ENCODE results near the gene CDCA5. TPM values are rescaled to one million over a fixed set of nuclear protein-coding genes. Genes with fewer than 3 reads are reported as not detected.

The CDCA5 gene
- total RNA-seq, 1 donor from 2014 or later = 3.7 TPM

DNA sequence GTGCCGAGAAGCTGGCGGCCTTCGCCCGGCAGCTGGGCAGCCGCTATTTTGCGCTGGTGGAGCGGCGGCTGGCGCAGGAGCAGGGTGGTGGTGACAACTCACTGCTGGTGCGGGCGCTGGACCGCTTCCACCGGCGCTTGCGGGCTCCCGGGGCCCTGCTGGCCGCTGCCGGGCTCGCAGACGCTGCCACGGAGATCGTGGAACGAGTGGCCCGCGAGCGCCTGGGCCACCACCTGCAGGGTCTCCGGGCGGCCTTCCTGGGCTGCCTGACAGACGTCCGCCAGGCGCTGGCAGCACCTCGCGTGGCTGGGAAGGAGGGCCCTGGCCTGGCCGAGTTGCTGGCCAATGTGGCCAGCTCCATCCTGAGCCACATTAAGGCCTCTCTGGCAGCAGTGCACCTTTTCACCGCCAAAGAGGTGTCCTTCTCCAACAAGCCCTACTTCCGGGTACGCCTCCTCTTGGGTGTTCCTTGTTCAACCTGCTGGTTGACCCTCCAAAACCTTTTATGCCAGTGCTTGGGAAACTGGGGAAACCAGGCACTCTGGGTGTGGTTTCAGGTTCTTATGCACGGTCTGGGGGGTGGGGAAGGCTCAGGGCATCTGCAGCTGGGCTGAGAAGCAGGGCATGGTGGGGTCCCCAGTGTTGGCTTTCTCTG, 24.8 kb upstream of the CDCA5 start:
- no peaks in the 10 kb centered on the region for H3K27me3 ChIP-seq
- intact Hi-C loops (cut with DNase I) = no loop called here
- no peak overlapping the region for H3K4me3 ChIP-seq
- peaks cover 0 to 12% of the 10 kb centered on the region in 2 donors for H3K36me3 ChIP-seq
- no peak overlapping the region for H3K27ac ChIP-seq
- peaks cover 37% of the 10 kb centered on the region for H3K4me1 ChIP-seq
- H3K9me3 ChIP-seq = no peaks in the 10 kb centered on the region
- DNase-seq (ENCODE audit: extremely low spot score in 2 of 2) = no peak
- TF ChIP-seq POLR2AphosphoS5 (IDR thresholded peaks at IDR 0.05; ENCODE audit: insufficient read depth in 1 of 2, low read depth in 1 of 2) (no peak), POLR2A (IDR thresholded peaks at IDR 0.05) (no peak)
- TF ChIP-seq, protein P1, sequence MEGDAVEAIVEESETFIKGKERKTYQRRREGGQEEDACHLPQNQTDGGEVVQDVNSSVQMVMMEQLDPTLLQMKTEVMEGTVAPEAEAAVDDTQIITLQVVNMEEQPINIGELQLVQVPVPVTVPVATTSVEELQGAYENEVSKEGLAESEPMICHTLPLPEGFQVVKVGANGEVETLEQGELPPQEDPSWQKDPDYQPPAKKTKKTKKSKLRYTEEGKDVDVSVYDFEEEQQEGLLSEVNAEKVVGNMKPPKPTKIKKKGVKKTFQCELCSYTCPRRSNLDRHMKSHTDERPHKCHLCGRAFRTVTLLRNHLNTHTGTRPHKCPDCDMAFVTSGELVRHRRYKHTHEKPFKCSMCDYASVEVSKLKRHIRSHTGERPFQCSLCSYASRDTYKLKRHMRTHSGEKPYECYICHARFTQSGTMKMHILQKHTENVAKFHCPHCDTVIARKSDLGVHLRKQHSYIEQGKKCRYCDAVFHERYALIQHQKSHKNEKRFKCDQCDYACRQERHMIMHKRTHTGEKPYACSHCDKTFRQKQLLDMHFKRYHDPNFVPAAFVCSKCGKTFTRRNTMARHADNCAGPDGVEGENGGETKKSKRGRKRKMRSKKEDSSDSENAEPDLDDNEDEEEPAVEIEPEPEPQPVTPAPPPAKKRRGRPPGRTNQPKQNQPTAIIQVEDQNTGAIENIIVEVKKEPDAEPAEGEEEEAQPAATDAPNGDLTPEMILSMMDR (IDR thresholded peaks at IDR 0.05) = no peak

DNA sequence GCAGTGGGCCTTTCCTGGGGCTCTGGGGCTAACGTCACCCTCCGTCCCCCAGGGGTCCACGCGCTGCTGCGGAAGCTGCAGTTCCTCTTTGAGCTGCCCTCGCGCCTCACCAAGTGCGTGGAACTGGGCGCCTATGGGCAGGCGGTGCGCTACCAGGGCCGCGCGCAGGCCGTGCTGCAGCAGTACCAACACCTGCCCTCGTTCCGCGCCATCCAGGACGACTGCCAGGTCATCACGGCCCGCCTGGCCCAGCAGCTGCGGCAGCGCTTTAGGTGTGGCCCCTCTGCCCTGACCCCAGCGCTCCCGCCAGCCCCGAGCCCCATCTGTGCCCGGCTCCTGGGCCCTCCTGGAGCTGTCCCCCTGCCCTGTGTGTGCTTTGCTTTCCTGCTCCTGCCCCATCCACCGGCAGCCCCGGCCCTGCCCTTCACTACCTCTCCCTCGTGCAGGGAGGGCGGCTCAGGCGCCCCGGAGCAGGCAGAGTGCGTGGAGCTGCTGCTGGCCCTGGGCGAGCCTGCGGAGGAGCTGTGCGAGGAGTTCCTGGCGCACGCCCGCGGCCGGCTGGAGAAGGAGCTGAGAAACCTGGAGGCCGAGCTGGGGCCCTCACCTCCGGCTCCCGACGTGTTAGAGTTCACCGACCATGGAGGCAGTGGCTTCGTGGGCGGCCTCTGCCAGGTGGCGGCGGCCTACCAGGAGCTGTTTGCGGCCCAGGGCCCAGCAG, 24.1 kb upstream of the CDCA5 start:
- Histone ChIP-seq H3K27ac (no peak overlapping the region), H3K4me1 (peaks cover 34% of the 10 kb centered on the region), H3K36me3 (peaks cover 0 to 12% of the 10 kb centered on the region in 2 donors), H3K4me3 (no peak overlapping the region), H3K27me3 (no peaks in the 10 kb centered on the region), H3K9me3 (no peaks in the 10 kb centered on the region)
- intact Hi-C loops (cut with DNase I) = no loop called here
- no peak for TF ChIP-seq POLR2AphosphoS5 (IDR thresholded peaks at IDR 0.05; ENCODE audit: insufficient read depth in 1 of 2, low read depth in 1 of 2)
- TF ChIP-seq, protein P1 (IDR thresholded peaks at IDR 0.05) = no peak
- no peak for TF ChIP-seq POLR2A (IDR thresholded peaks at IDR 0.05)
- DNase-seq (ENCODE audit: extremely low spot score in 2 of 2) = no peak

DNA sequence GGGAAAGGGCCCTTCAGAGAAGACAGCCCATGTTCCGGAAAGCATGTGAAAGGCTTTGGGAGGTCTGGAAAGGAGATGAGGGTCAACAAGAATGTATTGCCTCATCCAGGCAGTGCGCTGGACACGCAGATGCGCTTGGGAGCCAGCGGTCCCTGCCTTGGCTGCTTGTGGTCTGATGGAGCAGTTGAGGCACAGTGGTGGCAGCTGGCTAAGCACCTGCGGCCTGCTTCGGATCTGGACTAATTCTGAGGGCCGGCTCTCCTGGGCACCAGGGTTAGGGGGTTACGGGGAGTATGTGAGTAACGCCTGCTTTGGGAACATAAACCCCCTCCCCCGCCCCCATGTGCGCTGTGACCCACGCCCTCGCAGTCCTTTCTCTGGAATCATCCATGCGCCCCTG, 23.2 kb upstream of the CDCA5 start:
- no peak overlapping the region for H3K4me3 ChIP-seq
- H3K9me3 ChIP-seq = no peaks in the 10 kb centered on the region
- TF ChIP-seq POLR2AphosphoS5 (IDR thresholded peaks at IDR 0.05; ENCODE audit: insufficient read depth in 1 of 2, low read depth in 1 of 2) = no peak
- no peak overlapping the region for H3K27ac ChIP-seq
- peaks cover 27% of the 10 kb centered on the region for H3K4me1 ChIP-seq
- intact Hi-C loops (cut with DNase I) = no loop called here
- no peak for DNase-seq (ENCODE audit: extremely low spot score in 2 of 2)
- H3K36me3 ChIP-seq = peaks cover 0 to 12% of the 10 kb centered on the region in 2 donors
- no peaks in the 10 kb centered on the region for H3K27me3 ChIP-seq

DNA sequence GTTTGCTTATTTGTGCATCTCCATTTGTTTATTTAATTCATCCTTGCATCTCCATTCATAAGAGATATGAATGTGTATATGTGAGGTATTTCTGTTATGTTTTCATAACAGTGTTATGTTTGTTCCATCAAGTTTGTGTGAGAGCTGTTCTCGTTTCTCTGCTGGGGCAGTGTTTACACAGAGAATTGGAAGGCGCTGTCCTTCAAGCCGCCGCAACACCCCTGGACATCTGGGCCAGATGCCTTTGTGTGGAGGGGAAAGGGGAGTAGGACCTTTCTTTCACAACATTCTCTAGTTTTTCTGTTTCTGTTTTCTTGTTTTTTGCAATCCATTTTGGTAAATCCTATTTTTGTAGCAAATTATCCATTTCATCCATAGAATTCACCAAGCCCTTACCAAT, 20.8 kb upstream of the CDCA5 start:
- no peak for TF ChIP-seq POLR2AphosphoS5 (IDR thresholded peaks at IDR 0.05; ENCODE audit: insufficient read depth in 1 of 2, low read depth in 1 of 2)
- TF ChIP-seq POLR2A (IDR thresholded peaks at IDR 0.05) = no peak
- TF ChIP-seq, protein P1 (IDR thresholded peaks at IDR 0.05) = no peak
- Histone ChIP-seq H3K27ac (no peak overlapping the region), H3K36me3 (peaks cover 0 to 12% of the 10 kb centered on the region in 2 donors), H3K4me1 (peaks cover 6% of the 10 kb centered on the region), H3K27me3 (no peaks in the 10 kb centered on the region), H3K9me3 (no peaks in the 10 kb centered on the region), H3K4me3 (no peak overlapping the region)
- intact Hi-C loops (cut with DNase I) = no loop called here
- DNase-seq (ENCODE audit: extremely low spot score in 2 of 2) = no peak

DNA sequence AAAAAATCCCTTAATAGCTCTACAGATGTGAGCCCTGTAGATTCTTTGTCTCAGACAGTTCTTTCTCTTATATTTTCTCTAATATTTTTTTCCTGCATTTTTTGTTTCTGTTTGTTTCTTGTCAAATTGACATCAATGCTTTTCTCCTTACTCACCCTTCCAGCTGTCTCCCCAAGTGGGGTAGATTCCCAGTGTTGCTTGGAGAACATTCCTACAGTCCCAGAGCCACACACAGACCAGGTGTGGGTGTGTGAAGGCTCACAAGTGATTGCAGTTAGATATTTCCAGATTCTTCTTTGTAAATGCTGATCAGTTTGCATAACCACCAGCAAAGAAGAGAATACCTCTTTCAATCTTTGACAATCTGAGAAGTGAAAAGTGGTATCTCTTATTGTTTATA, 19.6 kb upstream of the CDCA5 start:
- H3K27ac ChIP-seq = no peak overlapping the region
- H3K9me3 ChIP-seq = no peaks in the 10 kb centered on the region
- no peak overlapping the region for H3K4me3 ChIP-seq
- TF ChIP-seq POLR2AphosphoS5 (IDR thresholded peaks at IDR 0.05; ENCODE audit: insufficient read depth in 1 of 2, low read depth in 1 of 2) = no peak
- TF ChIP-seq, protein P1 (IDR thresholded peaks at IDR 0.05) = no peak
- TF ChIP-seq POLR2A (IDR thresholded peaks at IDR 0.05) = no peak
- DNase-seq (ENCODE audit: extremely low spot score in 2 of 2) = no peak
- H3K4me1 ChIP-seq = peaks cover 8% of the 10 kb centered on the region
- no peaks in the 10 kb centered on the region for H3K27me3 ChIP-seq
- intact Hi-C loops (cut with DNase I) = no loop called here
- peaks cover 0 to 17% of the 10 kb centered on the region in 2 donors for H3K36me3 ChIP-seq
